ENCODE data around the gene MYO1B. TPM values are rescaled to one million over a fixed set of nuclear protein-coding genes. Genes with fewer than 3 reads are reported as not detected.

MYO1B gene
- total and polyA plus RNA-seq, 10 of the 15 experiments (the other 5 are each of a cell fraction or from before 2014, with no cell fraction given), result 0.10 to 4.2 (median 1.6) TPM

DNA sequence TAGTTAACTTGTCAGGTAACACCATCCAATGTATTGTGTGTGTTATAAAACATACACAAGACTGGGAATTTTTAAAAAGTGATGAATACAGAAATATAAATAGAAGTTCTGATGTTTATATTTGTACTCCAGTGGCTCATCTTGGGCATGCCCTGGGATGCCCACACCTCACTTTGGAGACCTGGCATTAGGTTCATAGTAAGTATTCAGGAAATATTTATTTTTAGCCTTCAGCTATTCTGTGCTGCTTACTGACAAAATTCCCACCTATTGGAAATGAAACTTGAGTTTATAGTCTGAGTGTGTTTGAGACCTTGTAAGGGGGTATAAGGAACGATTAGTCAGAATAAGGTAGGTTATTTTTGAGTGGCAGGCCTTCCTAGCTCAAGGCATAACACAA lies 67.5 kb downstream of the MYO1B start:
- ChIA-PET POLR2A (no interaction called here), SMC1A (ENCODE audit: uncharacterized antibody, unreplicated experiment) (no interaction called here), CTCF (interaction anchor here (0.6 kb wide), 1 partner anchor 13 kb away, joined by 4 read pairs; no protein-coding TSS in a partner anchor), RAD21 (ENCODE audit: unreplicated experiment) (no interaction called here)
- FAIRE-seq (no peak), DNase-seq (ENCODE audit: low read depth, low spot score) (no peak), ATAC-seq (no peak)
- H3K36me3 ChIP-seq (ENCODE audit: control insufficient read depth in 2 of 2, insufficient read depth in 2 of 2, low read length in 1 of 2), result no peaks in the 10 kb centered on the region
- no peaks in the 10 kb centered on the region for H3K79me2 ChIP-seq (ENCODE audit: control insufficient read depth, insufficient read depth, low read length)
- no peak overlapping the region for H3K4me2 ChIP-seq (ENCODE audit: control insufficient read depth, insufficient read depth)
- H3K27me3 ChIP-seq (replicated peaks in 1 of 2; ENCODE audit: control insufficient read depth in 2 of 2, insufficient read depth in 2 of 2, low read length in 1 of 2), result no peaks in the 10 kb centered on the region; a peak in 1 of 4 replicates
- WGBS (ENCODE audit: insufficient coverage, insufficient replicate concordance, low lambda C conversion rate, missing lambda C conversion rate), result 0% methylated on average over 1 of the region's 1 CpG
- no peak overlapping the region for H3K27ac ChIP-seq (ENCODE audit: control insufficient read depth, insufficient read depth)
- no peaks in the 10 kb centered on the region for H4K20me1 ChIP-seq (ENCODE audit: control insufficient read depth, insufficient read depth)
- TF ChIP-seq NFYB (IDR thresholded peaks at IDR 0.05; ENCODE audit: insufficient read depth, low read depth, low read length) (no peak), SREBF1 (IDR thresholded peaks at IDR 0.05; ENCODE audit: low read length) (no peak), NRF1 (conservative IDR thresholded peaks at IDR 0.05; ENCODE audit: low read depth, low read length) (no peak), SREBF2 (IDR thresholded peaks at IDR 0.05; ENCODE audit: low read length) (no peak), ZNF384 (IDR thresholded peaks at IDR 0.05; ENCODE audit: borderline replicate concordance, low read depth, low read length) (no peak), ZBED1 (IDR thresholded peaks at IDR 0.05; ENCODE audit: borderline replicate concordance) (no peak), TARDBP (IDR thresholded peaks at IDR 0.05; ENCODE audit: borderline replicate concordance) (no peak), ATF7 (IDR thresholded peaks at IDR 0.05; ENCODE audit: low read depth) (no peak), ZZZ3 (IDR thresholded peaks at IDR 0.05; ENCODE audit: control insufficient read depth, insufficient read length, low read depth) (no peak), IKZF1 (conservative IDR thresholded peaks at IDR 0.05) (no peak), NFYA (IDR thresholded peaks at IDR 0.05; ENCODE audit: borderline replicate concordance, low read depth, low read length) (no peak), CHD4 (IDR thresholded peaks at IDR 0.05) (no peak), EGR1 (IDR thresholded peaks at IDR 0.05; ENCODE audit: borderline replicate concordance in 1 of 2, low read depth in 2 of 2, low read length in 2 of 2) (no peak), NFIC (IDR thresholded peaks at IDR 0.05; ENCODE audit: low read depth, low read length) (no peak), CREB1 (IDR thresholded peaks at IDR 0.05; ENCODE audit: low read depth) (no peak), RBBP5 (conservative IDR thresholded peaks at IDR 0.05) (no peak)
- TF ChIP-seq, protein P1, sequence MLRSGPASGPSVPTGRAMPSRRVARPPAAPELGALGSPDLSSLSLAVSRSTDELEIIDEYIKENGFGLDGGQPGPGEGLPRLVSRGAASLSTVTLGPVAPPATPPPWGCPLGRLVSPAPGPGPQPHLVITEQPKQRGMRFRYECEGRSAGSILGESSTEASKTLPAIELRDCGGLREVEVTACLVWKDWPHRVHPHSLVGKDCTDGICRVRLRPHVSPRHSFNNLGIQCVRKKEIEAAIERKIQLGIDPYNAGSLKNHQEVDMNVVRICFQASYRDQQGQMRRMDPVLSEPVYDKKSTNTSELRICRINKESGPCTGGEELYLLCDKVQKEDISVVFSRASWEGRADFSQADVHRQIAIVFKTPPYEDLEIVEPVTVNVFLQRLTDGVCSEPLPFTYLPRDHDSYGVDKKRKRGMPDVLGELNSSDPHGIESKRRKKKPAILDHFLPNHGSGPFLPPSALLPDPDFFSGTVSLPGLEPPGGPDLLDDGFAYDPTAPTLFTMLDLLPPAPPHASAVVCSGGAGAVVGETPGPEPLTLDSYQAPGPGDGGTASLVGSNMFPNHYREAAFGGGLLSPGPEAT (IDR thresholded peaks at IDR 0.05; ENCODE audit: low read depth), result no peak
- TF ChIP-seq, protein P2, sequence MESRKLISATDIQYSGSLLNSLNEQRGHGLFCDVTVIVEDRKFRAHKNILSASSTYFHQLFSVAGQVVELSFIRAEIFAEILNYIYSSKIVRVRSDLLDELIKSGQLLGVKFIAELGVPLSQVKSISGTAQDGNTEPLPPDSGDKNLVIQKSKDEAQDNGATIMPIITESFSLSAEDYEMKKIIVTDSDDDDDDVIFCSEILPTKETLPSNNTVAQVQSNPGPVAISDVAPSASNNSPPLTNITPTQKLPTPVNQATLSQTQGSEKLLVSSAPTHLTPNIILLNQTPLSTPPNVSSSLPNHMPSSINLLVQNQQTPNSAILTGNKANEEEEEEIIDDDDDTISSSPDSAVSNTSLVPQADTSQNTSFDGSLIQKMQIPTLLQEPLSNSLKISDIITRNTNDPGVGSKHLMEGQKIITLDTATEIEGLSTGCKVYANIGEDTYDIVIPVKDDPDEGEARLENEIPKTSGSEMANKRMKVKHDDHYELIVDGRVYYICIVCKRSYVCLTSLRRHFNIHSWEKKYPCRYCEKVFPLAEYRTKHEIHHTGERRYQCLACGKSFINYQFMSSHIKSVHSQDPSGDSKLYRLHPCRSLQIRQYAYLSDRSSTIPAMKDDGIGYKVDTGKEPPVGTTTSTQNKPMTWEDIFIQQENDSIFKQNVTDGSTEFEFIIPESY (IDR thresholded peaks at IDR 0.05), result no peak
- intact Hi-C loops (cut with micrococcal nuclease; ENCODE audit: unreplicated experiment) (no loop called here), in situ Hi-C loops (cut with MboI) (no loop called here)
- no peaks in the 10 kb centered on the region for H3K9me3 ChIP-seq (replicated peaks; ENCODE audit: control insufficient read depth, insufficient read depth, low read length)
- H3K4me3 ChIP-seq, result no peak overlapping the region
- H3K9ac ChIP-seq (ENCODE audit: control insufficient read depth, insufficient read depth, low read length), result no peak overlapping the region
- H2AFZ ChIP-seq (ENCODE audit: control insufficient read depth, low read depth, low read length), result no peak overlapping the region
- H3K4me1 ChIP-seq (ENCODE audit: control insufficient read depth, insufficient read depth, low read length), result no peaks in the 10 kb centered on the region
- no TSS peak for BruUV-seq (replicated peaks)

Data from GM12878 (cell line).